Measurements from ENCODE around the gene TNFRSF9. TPM values are rescaled to one million over a fixed set of nuclear protein-coding genes. Genes with fewer than 3 reads are reported as not detected.
A peak's percentile ranks its signal among the peaks of the same experiment; 100 is the strongest.
"Not testable (repeated sequence)": the region's sequence is repeated elsewhere in the genome, so short reads cannot be mapped to it uniquely, and the experiment has no call there.

TNFRSF9 gene
- total RNA-seq, 1 donor from 2014 or later = not detected

DNA sequence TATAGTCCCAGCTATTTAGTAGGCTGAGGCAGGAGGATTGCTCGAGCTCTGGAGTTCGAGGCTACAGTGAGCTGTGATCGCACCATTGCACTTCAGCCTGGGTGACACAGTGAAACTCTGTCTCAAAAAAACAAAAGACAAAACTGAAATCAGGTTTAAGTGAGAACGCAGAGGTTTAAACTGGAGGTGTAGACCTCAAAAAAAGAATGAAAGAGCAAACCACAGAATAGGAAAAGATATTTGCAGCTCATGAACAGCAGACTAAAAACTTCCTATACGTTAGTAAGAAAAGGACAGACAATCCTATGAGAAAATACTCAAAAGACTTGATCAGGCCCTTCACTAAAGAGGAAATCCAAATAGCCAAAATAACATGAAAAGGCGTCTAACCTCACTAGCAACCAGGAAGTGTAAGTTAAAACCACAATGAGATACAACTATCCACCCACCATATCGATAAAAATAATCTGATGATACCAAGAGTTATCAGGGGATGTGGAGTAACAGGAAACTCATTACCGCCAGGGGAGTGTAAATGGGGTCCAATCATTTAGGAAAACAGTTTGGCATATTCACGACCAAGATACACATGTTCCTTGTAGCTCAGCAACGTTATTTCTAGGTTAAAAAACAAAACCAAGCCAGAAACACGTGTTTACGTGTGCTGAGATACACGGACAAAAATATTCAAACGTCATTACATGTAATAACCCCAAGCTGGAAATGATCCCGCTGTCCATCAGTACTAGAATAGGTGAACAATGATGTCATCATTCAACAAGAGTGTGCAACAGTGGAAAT, 9.8 kb downstream of the TNFRSF9 start:
- ATAC-seq (ENCODE audit: poor library complexity) = no peak
- no peak for DNase-seq
- intact Hi-C loops (cut with DNase I) = no loop called here

DNA sequence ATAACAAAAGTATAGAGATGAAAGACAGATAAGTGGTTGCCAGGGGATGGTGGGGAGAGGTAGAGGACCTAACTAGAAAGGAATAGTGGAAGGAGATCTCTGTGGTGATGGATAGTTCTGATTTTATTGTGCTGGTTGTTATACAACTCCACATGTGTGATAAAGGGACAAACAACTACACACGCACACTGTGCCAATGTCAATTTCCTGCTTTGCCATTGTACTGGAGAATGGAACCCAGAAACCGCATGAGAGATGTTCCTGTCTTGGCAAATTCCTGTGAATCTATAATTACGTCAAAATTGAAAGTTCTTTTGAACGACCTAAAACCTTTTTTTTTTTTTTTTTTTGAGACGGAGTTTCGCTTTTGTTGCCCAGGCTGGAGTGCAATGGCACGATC, 11.0 kb downstream of the TNFRSF9 start:
- ATAC-seq (ENCODE audit: poor library complexity) = no peak
- intact Hi-C loops (cut with DNase I) = no loop called here
- DNase-seq = no peak

DNA sequence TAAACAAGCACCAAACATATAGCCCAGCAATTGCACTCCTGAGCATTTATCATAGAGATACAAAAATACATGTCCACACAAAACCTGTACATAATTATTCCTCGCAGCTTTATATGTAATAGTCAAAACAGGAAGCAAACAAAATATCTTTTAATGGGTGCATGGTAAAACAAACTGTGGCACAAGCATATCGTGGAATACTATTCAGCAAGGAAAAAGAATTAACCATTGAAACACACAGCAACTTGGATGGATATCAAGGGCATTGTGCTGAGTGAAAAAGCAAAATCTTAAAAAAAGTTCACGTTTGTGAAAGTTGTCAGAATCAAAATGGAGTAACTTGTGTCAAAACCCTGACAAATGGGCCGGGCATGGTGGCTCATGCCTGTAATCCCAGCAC, 12.4 kb downstream of the TNFRSF9 start:
- intact Hi-C loops (cut with DNase I) = no loop called here
- no peak for DNase-seq
- ATAC-seq (ENCODE audit: poor library complexity) = no peak

GRCh38 chr1:7927061-7927460, 13.6 kb downstream of the TNFRSF9 start:
- intact Hi-C loops (cut with DNase I); ATAC-seq (ENCODE audit: poor library complexity): not testable (repeated sequence)

GRCh38 chr1:7922301-7922700, 18.3 kb downstream of the TNFRSF9 start:
- ATAC-seq (ENCODE audit: poor library complexity) (no peak), DNase-seq (no peak)
- intact Hi-C loops (cut with DNase I) = no loop called here

More at GRCh38 chr1:7927061-7927460, 13.6 kb downstream of the TNFRSF9 start:
- not testable (repeated sequence) for DNase-seq

GRCh38 chr1:7921796-7922195, 18.8 kb downstream of the TNFRSF9 start:
- DNase-seq (no peak), ATAC-seq (ENCODE audit: poor library complexity) (no peak)
- intact Hi-C loops (cut with DNase I) = no loop called here

DNA sequence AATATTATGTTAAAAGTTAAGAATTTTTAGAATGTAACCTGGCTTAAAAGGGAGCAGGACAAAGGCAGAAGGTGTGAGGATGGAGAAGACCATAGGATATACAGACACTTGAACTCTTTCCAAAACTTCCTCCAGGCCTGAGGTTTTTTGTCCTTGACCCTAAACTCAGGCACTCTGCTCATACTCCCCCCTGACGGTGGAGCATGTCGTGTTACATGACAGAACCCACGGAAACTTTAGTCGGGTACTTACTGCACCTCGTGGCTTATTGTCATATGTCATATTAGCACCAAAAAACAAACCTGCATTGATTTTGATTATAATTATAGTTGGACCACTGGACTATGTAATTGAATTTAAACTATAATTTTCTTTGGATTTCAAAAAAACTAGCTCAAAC, 20.8 kb downstream of the TNFRSF9 start:
- no peak for DNase-seq
- ATAC-seq (ENCODE audit: poor library complexity) = no peak
- intact Hi-C loops (cut with DNase I) = no loop called here

GRCh38 chr1:7917971-7918370, 22.7 kb downstream of the TNFRSF9 start:
- DNase-seq; ATAC-seq (ENCODE audit: poor library complexity): not testable (repeated sequence)

GRCh38 chr1:7916501-7916830, 24.2 kb downstream of the TNFRSF9 start:
- no peak for DNase-seq
- no peak for ATAC-seq (ENCODE audit: poor library complexity)
- intact Hi-C loops (cut with DNase I) = no loop called here

More at GRCh38 chr1:7917971-7918370, 22.7 kb downstream of the TNFRSF9 start:
- intact Hi-C loops (cut with DNase I) = not testable (repeated sequence)

DNA sequence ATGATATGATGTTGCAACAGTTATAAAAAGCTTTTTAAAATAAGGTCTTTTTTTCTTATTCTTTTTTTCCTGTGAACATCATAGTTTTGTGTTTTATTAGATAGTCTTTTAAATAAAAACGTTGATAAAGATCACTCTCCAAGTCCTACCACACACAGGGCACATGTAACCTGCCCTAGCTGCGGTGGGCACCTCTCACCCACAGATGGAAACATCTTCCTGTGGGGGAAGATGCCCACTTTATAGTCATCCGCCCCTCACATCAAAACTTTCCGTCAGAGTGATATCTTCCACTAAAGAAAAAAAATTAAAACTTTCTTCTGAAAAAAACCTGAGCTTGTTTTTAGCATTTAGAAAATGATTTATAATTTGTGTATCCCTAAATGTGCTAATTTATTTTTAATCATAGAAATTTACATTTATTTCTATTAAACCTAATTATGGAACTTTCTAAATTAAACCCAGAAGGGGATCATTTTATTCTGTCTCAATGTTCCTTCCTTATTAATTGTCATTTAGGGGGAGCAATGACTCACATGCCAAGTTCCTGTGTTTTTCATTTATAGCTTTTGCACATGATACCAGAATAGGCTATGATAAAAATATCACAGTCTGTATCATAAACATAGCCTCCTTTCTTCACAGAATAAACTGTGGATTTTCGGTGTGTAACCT, 24.7 kb downstream of the TNFRSF9 start:
- ATAC-seq (ENCODE audit: poor library complexity) = no peak
- intact Hi-C loops (cut with DNase I) = no loop called here

GRCh38 chr1:7912743-7913557, 27.7 kb downstream of the TNFRSF9 start:
- ATAC-seq (ENCODE audit: poor library complexity) (no peak), DNase-seq (no peak)
- intact Hi-C loops (cut with DNase I) = no loop called here

More for the DNA sequence above, 24.7 kb downstream of the TNFRSF9 start:
- DNase-seq = no peak

GRCh38 chr1:7912145-7912544, 28.5 kb downstream of the TNFRSF9 start:
- ATAC-seq (ENCODE audit: poor library complexity) (no peak), DNase-seq (no peak)
- intact Hi-C loops (cut with DNase I) = no loop called here

DNA sequence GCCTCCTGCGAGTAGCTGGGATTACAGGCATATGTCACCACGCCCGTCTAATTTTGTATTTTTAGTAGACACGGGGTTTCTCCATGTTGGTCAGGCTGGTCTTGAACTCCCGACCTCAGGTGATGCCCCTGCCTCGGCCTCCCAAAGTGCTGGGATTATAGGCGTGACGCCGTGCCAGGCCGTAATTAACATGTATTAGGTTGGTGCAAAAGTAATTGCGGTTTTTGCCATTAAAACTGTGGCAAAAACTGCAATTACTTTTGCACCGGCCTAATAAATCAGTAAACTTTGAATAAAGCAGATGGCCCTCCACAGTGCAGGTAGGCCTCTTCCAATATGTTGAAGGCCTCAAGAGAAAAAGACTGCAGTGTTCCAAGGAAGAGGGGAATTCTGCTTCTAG, 35.4 kb downstream of the TNFRSF9 start:
- DNase-seq = no peak
- ATAC-seq (ENCODE audit: poor library complexity) = no peak
- intact Hi-C loops (cut with DNase I) = loop anchor here (5.0 kb wide), 1 partner anchor 238 kb away; no protein-coding TSS in a partner anchor

GRCh38 chr1:7902478-7903085, 38.1 kb downstream of the TNFRSF9 start:
- DNase-seq (peak; percentile 72), ATAC-seq (ENCODE audit: poor library complexity) (peak; percentile 91)
- intact Hi-C loops (cut with DNase I) = no loop called here

DNA sequence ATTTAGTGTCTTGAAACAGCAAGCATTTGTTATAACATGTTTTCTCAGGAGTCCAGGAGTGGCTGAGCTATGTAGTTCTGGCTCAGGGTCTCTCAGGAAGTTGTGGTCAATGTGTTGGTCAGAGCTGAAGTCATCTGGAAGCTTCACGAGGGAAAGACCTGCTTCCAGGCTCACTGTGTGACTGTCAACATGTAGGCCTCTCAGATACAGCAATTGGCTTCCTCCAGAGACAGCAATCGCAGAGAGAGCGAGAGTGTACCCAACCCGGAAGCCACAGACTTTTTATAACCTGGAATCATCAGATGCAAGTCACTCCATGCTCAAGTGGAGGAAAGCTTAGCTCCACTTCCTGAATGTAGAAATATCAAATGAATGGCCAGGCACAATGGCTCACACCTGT, 40.9 kb downstream of the TNFRSF9 start:
- DNase-seq (no peak), ATAC-seq (ENCODE audit: poor library complexity) (no peak)
- intact Hi-C loops (cut with DNase I) = no loop called here

- DNase-seq = no peak
- ATAC-seq (ENCODE audit: poor library complexity) = no peak
- intact Hi-C loops (cut with DNase I) = no loop called here
Measured at GRCh38 chr1:7898962-7899361, 41.7 kb downstream of the TNFRSF9 start.

DNA sequence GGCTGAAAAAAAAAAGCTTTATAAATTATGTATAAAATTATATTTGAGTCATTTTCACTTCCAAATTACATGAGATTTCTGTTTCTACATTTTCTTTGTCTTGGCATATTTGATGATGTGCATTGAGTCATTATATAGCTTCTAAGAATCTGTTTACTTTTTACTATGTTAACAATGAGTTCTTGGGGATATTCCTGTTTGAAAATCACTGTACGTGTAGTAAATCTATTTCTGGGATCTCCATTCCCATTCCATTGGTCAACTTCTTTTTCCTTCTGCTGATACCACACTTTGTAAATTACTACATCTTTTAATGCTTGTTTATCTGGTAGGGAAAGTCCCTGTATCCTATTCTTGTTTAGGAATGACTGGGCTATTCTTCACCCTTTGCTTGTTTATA, 43.6 kb downstream of the TNFRSF9 start:
- ATAC-seq (ENCODE audit: poor library complexity) (no peak), DNase-seq (no peak)
- intact Hi-C loops (cut with DNase I) = no loop called here

DNA sequence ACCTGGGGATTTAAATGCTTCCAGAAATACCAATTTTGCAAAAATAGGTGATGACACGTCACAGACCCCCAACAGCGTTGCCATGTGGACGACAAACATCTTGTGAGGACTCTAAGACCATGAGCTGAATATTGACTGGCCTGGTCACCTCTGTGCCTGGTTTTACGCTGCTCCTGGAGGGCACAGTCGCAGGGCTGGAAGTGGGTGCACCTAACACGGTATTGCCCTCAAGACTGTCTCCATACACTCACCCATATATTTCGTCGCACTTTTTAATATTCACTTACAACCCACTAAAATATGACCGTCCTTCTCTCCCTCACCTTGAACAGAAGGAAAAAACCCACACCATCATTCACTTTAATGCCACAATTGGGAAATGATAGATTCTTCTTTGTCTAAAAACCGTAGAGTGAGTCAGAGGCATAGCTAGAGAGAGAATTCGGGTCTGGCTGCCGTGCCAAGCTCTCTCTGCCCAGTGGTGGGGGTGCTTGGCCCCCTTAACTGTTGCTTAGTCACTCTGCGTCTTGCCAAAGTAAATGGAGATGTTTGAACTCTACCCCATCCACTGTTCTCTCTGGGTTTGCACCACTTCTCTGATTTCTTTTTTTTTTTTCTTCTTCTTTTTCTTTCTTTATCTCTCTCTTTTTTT, 47.0 kb downstream of the TNFRSF9 start:
- intact Hi-C loops (cut with DNase I) = no loop called here
- no peak for DNase-seq
- no peak for ATAC-seq (ENCODE audit: poor library complexity)

DNA sequence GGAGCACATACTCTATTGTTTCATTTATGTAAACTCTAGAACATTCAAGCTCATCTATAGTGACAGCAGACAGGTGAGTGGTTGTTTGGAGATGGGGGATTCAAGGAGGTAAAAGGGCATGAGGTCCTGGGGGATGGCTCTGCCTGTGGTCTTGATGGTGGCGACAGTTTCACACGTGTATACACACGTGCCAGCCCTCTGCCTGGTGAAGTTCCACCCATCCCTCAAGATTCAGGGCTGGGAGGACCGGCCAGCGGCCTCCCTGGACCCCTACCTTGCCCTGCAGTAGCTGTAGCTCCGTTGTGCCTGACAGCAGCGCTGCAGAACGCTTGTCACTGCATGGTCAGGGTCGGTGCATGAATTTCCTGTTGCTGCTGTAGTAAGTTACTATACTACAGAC, 48.8 kb downstream of the TNFRSF9 start:
- no peak for DNase-seq
- no peak for ATAC-seq (ENCODE audit: poor library complexity)
- intact Hi-C loops (cut with DNase I) = no loop called here
